Mucosa of descending colon (tissue), 3 donors: Measurements from ENCODE around the gene PAQR9. TPM values are rescaled to one million over a fixed set of nuclear protein-coding genes. Genes with fewer than 3 reads are reported as not detected.

ENCODE experiments used
- ATAC-seq: fragments of 200-7000 bp; cut with Tn5 transposase; one replicate; pipeline ENCODE4 v1.9.1; 2020; ENCODE audit warnings: mild to moderate bottlenecking, moderate library complexity
- DNase-seq, 3 donors: peaks; one replicate each; pipeline ENCODE4 v3.0.0-alpha.2; 2020
- H3K36me3 ChIP-seq: fragments of 200-600 bp; one replicate; pipeline ENCODE4 v1.8.0; 2021; ENCODE audit warnings: low read depth, mild to moderate bottlenecking
- H3K4me1 ChIP-seq: fragments of 200-600 bp; one replicate; pipeline ENCODE4 v1.8.0; 2021; ENCODE audit warnings: low read depth, mild to moderate bottlenecking
- H3K4me3 ChIP-seq: fragments of 200-600 bp; one replicate; pipeline ENCODE4 v1.8.0; 2021; ENCODE audit warnings: mild to moderate bottlenecking
- H3K9me3 ChIP-seq: fragments of 200-600 bp; one replicate; pipeline ENCODE4 v1.8.0; 2021; ENCODE audit warnings: mild to moderate bottlenecking
- CTCF ChIP-seq: fragments of 200-600 bp; IDR thresholded peaks from one replicate; pipeline ENCODE4 v1.8.0; 2022; ENCODE audit warnings: antibody characterized with exemption, mild to moderate bottlenecking
- intact Hi-C, 2 donors: fragments of 100-400 bp; cut with DNase I in 1 of 2; cut with micrococcal nuclease in 1 of 2; formaldehyde crosslinking; loops; one replicate each; pipeline versions ENCODE4 v1.11.0 to v1.11.1; 2022; cut with DNase I, micrococcal nuclease
- total RNA-seq, 3 donors: library from RNA; stranded (reverse); fragmentation: NEBNext Ultra II Directional in 2 of 3; extraction: Animal tissue kit (Norgen Biotek cat#: 25700) in 2 of 3; gene quantifications; one replicate each; pipeline versions ENCODE4 v1.2.1 to v1.2.4, GENCODE V29; 2021 to 2023
- donor health status: DM: no; HTN: no; CAD: no; lungs with moderate emphysema.
- donor health status: DM: no; HTN: no; CAD: no.
- donor health status: DM: no; HTN: yes; CAD: no.

Gene PAQR9
- total RNA-seq, 3 donors from 2014 or later, result not detected

- DNase-seq (no peak), ATAC-seq (no peak)
- H3K4me3 ChIP-seq, result no peak overlapping the region
- no peaks in the 10 kb centered on the region for H3K36me3 ChIP-seq
- H3K4me1 ChIP-seq, result peaks cover 3% of the 10 kb centered on the region
- TF ChIP-seq CTCF, result no peak
- intact Hi-C loops, result no loop called here
- H3K9me3 ChIP-seq, result no peaks in the 10 kb centered on the region
These were observed 10.0 kb downstream of the PAQR9 start for GRCh38 chr3:142953443-142953842.

- TF ChIP-seq CTCF, result no peak
- DNase-seq (no peak), ATAC-seq (no peak)
- Histone ChIP-seq H3K9me3 (no peaks in the 10 kb centered on the region), H3K4me1 (peaks cover 3% of the 10 kb centered on the region), H3K4me3 (no peak overlapping the region), H3K36me3 (no peaks in the 10 kb centered on the region)
- intact Hi-C loops, result no loop called here
These were observed 10.9 kb downstream of the PAQR9 start for GRCh38 chr3:142952272-142953193.

- no peak for ATAC-seq
- no peak for TF ChIP-seq CTCF
- DNase-seq, result no peak
- H3K4me1 ChIP-seq, result peaks cover 3% of the 10 kb centered on the region
- no peak overlapping the region for H3K4me3 ChIP-seq
- H3K9me3 ChIP-seq, result no peaks in the 10 kb centered on the region
- no peaks in the 10 kb centered on the region for H3K36me3 ChIP-seq
- intact Hi-C loops, result no loop called here
These were observed 11.7 kb downstream of the PAQR9 start for GRCh38 chr3:142951794-142952193.

- no peaks in the 10 kb centered on the region for H3K9me3 ChIP-seq
- peaks cover 3% of the 10 kb centered on the region for H3K4me1 ChIP-seq
- DNase-seq, result no peak
- no peak for TF ChIP-seq CTCF
- no peak overlapping the region for H3K4me3 ChIP-seq
- H3K36me3 ChIP-seq, result no peaks in the 10 kb centered on the region
- ATAC-seq, result no peak
- intact Hi-C loops, result no loop called here
These were observed 12.5 kb downstream of the PAQR9 start for GRCh38 chr3:142950972-142951371.

- Histone ChIP-seq H3K36me3 (no peaks in the 10 kb centered on the region), H3K9me3 (no peaks in the 10 kb centered on the region), H3K4me3 (no peak overlapping the region), H3K4me1 (no peaks in the 10 kb centered on the region)
- no peak for TF ChIP-seq CTCF
- DNase-seq (no peak), ATAC-seq (no peak)
- intact Hi-C loops, result no loop called here
These were observed 15.5 kb downstream of the PAQR9 start for GRCh38 chr3:142947799-142948575.
